Activated T-cell treated with anti-CD3 and anti-CD28 coated beads for 24 hours (primary cell): Measurements from ENCODE around the gene NEK9.
A peak's percentile ranks its signal among the peaks of the same experiment; 100 is the strongest.

Experiments used
- DNase-seq: peaks from one replicate; pipeline ENCODE4 v3.0.0-alpha.2; 2020; ENCODE audit warnings: low read depth

NEK9 gene

DNA sequence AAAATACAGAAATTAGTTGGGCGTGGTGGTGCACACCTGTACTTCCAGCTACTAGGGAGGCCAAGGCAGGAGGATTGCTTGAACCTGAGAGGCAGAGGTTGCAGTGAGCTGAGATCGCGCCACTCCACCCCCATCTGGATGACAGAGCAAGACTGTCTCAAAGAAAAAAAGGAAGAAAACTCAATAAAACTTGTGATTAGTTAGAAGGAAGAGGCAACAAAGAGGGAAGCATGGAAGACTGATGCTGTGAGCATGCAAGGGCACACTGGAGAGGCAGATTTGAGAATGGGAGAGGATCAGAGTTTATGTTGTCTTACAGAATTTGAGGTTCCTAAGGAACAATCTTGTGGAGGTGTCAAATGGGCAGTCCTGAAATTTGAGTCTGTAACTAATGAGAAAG, 60.2 kb downstream of the NEK9 start:
- DNase-seq, result no peak

DNA sequence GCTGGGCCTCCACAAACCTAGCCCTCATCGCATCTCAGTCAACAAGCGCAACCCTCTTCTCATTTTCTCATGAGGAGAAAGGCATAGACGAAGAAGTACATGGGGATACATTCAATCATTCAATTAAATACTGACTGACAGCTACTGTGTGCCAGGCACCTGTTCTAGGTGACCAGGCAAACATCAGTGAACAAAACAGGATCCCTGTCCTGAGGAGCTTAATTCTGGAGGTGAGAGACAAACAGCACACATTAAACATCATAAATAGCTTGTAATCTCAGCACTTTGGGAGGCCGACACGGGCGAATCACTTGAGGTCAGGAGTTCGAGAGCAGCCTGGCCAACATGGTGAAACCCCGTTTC, 62.7 kb downstream of the NEK9 start:
- DNase-seq, result no peak

DNA sequence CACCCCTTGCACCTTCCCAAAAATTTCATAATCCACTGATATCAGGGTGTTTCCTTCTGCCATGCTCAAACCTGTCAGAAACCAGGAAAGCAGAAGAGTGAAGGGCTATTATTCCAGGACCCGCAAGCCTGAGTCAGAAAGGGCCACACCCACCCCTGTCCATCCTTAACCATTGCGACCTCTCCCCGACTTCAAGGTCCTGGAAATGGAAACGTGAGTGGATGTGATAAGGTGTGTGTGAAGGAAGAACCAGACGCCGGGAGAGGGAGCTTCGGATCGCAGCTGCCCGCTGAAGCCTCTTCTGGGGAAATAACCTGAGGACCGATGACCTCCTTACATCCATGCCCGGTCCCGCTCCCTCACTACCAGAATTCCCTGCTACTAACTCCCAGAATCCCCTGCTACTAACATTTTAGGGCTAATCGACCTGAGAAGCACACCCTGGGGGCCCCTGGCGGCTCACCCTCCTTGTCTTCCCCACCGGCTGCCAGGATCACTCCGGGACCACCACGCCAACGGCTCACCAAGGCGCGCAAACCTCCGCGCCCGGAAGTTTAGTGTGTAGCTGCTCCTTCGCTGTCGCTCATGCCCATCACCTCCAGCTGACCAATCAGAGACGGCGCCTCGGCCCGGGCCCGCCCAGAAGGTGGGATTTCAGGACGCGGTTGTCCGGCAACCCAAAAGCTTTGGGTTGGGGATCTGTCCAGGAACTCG, 63.2 kb downstream of the NEK9 start, which contains the start of gene ACYP1:
Gene ACYP1, minus strand, starts transcription at position 534 of the 714 bp plus-strand sequence. Its CDS starts 471 bp downstream, at position 63.
- peak; percentile 90 for DNase-seq

DNA sequence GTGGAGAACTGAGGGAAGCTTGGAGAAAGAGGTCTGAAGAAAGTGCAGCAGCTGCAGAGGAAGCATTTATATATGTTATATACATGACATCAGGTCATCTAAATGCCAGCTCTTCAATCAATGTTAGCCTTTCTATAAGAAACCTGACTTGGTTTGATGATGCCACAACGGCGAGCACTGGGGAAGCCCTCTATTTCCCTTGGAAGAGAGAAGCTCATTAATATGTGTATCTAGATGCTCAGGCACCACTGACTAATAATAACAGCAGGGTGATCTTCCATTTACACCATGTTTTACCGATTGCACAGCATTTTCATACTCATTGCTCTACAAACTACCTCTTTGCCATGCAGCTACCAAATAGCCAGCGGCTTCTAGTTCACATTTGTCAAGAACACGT, 63.8 kb downstream of the NEK9 start:
- DNase-seq, result no peak

- no peak for DNase-seq
These were observed 66.4 kb downstream of the NEK9 start for GRCh38 chr14:75060420-75060819.

- no peak for DNase-seq
These were observed 67.2 kb downstream of the NEK9 start for GRCh38 chr14:75059642-75060041.

- DNase-seq, result no peak
These were observed 72.4 kb downstream of the NEK9 start for GRCh38 chr14:75054421-75054820.

GRCh38 chr14:75053396-75054291, 73.2 kb downstream of the NEK9 start:
- no peak for DNase-seq

- DNase-seq, result no peak
These were observed 75.3 kb downstream of the NEK9 start for GRCh38 chr14:75051556-75051899.

GRCh38 chr14:75050852-75051555, 75.8 kb downstream of the NEK9 start, which contains the start of gene MLH3:
Gene MLH3 (minus strand): TSS chr14:75051467. CDS start chr14:75049655, 1,812 bp downstream.
- peak; percentile 68 for DNase-seq

GRCh38 chr14:75049731-75050201, 77.1 kb downstream of the NEK9 start:
- no peak for DNase-seq

GRCh38 chr14:75049136-75049535, 77.7 kb downstream of the NEK9 start:
- DNase-seq, result no peak

- DNase-seq, result no peak
These were observed 78.7 kb downstream of the NEK9 start for GRCh38 chr14:75048101-75048500.

DNA sequence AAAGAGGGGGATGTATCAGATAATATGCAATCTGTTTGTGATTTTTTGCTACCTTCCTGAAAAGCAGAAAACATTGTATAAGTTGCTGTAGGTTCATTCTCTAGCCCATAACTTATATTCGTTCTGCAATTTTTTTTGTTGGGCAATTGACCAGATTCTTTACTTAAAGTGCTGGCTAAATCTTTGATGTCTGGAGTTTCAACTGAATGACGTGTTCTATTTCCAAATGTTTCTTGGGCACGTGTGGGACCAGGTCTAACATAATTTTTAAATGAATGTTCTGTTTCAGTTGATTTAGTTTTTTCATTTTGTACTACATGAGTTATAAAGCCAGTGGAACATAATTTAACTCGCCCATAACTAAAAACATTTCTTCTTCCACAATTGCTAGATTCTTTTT, 79.3 kb downstream of the NEK9 start:
- no peak for DNase-seq

GRCh38 chr14:75046899-75047298, 79.9 kb downstream of the NEK9 start:
- DNase-seq, result no peak

GRCh38 chr14:75046275-75046674, 80.6 kb downstream of the NEK9 start:
- no peak for DNase-seq

DNA sequence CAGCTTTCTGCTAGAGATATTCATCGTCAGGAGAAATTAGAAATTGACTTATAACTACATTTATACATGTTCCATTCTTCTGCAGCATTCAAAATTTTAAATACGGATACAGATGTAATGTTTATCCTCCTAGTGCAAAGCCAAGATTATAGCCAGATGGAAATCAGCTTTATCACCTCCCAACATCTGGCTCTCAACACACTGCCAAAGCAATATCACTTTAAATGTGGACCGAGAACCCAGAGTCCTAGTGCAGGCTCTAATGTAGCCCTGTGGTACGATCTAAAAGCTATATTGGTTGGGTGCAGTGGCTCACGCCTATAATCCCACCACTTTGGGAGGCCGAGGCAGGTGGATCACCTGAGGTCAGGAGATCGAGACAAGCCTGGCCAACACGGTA, 82.1 kb downstream of the NEK9 start:
- no peak for DNase-seq

- no peak for DNase-seq
These were observed 82.5 kb downstream of the NEK9 start for GRCh38 chr14:75044322-75044721.

- no peak for DNase-seq
These were observed 84.8 kb downstream of the NEK9 start for GRCh38 chr14:75042035-75042434.

DNA sequence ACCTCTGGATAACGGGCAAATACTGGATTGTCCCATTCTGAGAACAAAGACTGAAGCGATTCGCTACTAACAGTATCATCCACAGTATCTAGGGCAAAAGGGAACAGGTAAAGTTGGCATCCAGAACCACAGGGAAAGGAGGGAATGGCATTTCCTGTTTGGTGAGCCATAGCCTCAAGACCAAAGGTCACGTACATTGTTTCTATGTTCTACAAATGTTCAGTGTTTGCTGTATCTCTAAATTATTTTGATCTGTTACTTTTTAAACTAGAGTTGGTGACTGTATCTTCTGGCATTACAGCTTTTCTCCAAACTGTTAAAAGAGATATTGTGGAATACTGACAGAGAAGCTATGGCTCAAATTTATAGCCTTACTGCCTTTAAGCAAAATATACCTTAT, 85.2 kb downstream of the NEK9 start:
- DNase-seq, result no peak

- no peak for DNase-seq
These were observed 85.9 kb downstream of the NEK9 start for GRCh38 chr14:75040959-75041358.

DNA sequence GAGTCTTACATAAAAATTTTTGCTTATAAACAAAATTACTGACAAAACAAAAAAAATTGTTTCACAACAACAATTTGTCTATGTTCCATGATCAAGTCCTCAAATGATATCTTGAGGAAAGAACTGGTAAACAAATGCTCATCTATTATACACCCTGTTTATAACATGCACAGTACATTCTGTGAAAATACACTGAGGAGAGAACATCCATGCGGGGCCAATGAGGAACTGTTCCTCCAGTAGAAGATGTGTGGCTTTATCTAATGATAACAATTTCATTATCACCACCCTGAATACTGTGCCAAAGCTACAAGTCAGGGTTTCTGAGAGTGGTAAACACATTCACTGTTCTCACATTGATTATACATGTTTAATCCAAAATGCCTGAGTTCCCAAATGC, 86.3 kb downstream of the NEK9 start:
- DNase-seq, result no peak

GRCh38 chr14:75032939-75033338, 93.9 kb downstream of the NEK9 start:
- no peak for DNase-seq
